BLaER1 treated with 17β-estradiol and CSF1 and Interleukin-3, amounts not matched to agents 10 nM and 100 nM (cell line): ENCODE measurements around the gene PAOX.

ENCODE experiments used
- H3K27ac ChIP-seq, 11 experiments: shearing (Covaris generic); formaldehyde crosslinking; 2 replicates each; pipeline ENCODE4 v1.8.1; 2022
- H3K27me3 ChIP-seq, 11 experiments: shearing (Covaris generic); formaldehyde crosslinking; 2 replicates each; pipeline ENCODE4 v1.8.1; 2022
- H3K36me3 ChIP-seq, 11 experiments: shearing (Covaris generic); formaldehyde crosslinking; 2 replicates each; pipeline ENCODE4 v1.8.1; 2022
- H3K4me1 ChIP-seq, 10 experiments: shearing (Covaris generic); formaldehyde crosslinking; 2 replicates each; pipeline ENCODE4 v1.8.1; 2022
- H3K4me2 ChIP-seq, 11 experiments: shearing (Covaris generic); formaldehyde crosslinking; 2 replicates each; pipeline ENCODE4 v1.8.1; 2022
- H3K4me3 ChIP-seq, 10 experiments: shearing (Covaris generic); formaldehyde crosslinking; 2 replicates each; pipeline ENCODE4 v1.8.1; 2022
- H3K9ac ChIP-seq, 11 experiments: shearing (Covaris generic); formaldehyde crosslinking; 2 replicates each; pipeline ENCODE4 v1.8.1; 2022
- H3K9me3 ChIP-seq, 11 experiments: shearing (Covaris generic); formaldehyde crosslinking; replicated peaks in 1 of 11; 2 replicates each; pipeline ENCODE4 v1.8.1; 2022
- H4K20me1 ChIP-seq, 11 experiments: shearing (Covaris generic); formaldehyde crosslinking; 2 replicates each; pipeline ENCODE4 v1.8.1; 2022
- Cebpa-rat ChIP-seq, 11 experiments: shearing (Covaris generic); IDR thresholded peaks; 2 replicates each; pipeline ENCODE4 v1.8.1; 2022

Gene PAOX

GRCh38 chr10:133336577-133337369, 42.3 kb upstream of the PAOX start, which contains the start of gene CALY:
CALY (minus strand) TSS chr10:133336896; CDS start chr10:133328989, 7,907 bp downstream.
- Histone ChIP-seq H3K36me3 (no peaks in the 10 kb centered on the region), H3K4me3 (peak within 1 kb of the TSS in 2 of 10 experiments; percentile 19 to 24; a peak in 3 of 20 replicates), H3K9me3 (peaks cover 13 to 61% (median 51%) of the 10 kb centered on the region in 11 experiments; a peak in 21 of 22 replicates), H3K4me2 (peak within 1 kb of the TSS; percentile 19 to 62 (median 55); a peak in 19 of 22 replicates), H3K9ac (no peak within 1 kb of the TSS), H3K4me1 (peaks cover 10 to 24% (median 20%) of the 10 kb centered on the region in 10 experiments; a peak in 16 of 20 replicates), H3K27me3 (peaks cover 46 to 66% (median 60%) of the 10 kb centered on the region in 11 experiments), H4K20me1 (peaks cover 0 to 4% (median 0%) of the 10 kb centered on the region in 11 experiments; a peak in 2 of 22 replicates), H3K27ac (no peak within 1 kb of the TSS; a peak in 1 of 22 replicates)
- no peak for TF ChIP-seq Cebpa-rat (IDR thresholded peaks at IDR 0.05)

- H3K9me3 ChIP-seq = peaks cover 13 to 62% (median 51%) of the 10 kb centered on the region in 11 experiments; a peak in 21 of 22 replicates
- peak overlapping the region in 9 of 11 experiments; percentile 24 to 62 (median 56); a peak in 16 of 22 replicates for H3K4me2 ChIP-seq
- H3K4me1 ChIP-seq = peaks cover 10 to 24% (median 20%) of the 10 kb centered on the region in 10 experiments; a peak in 16 of 20 replicates
- H3K27ac ChIP-seq = no peak overlapping the region
- H4K20me1 ChIP-seq = peaks cover 0 to 4% (median 0%) of the 10 kb centered on the region in 11 experiments; a peak in 2 of 22 replicates
- H3K27me3 ChIP-seq = peaks cover 46 to 60% (median 54%) of the 10 kb centered on the region in 11 experiments
- no peaks in the 10 kb centered on the region for H3K36me3 ChIP-seq
- 0 out of 20 replicates have a peak overlapping the region, but pooled peaks of 1 of the 10 experiments have one; percentile 19 for H3K4me3 ChIP-seq
- no peak overlapping the region for H3K9ac ChIP-seq
- no peak for TF ChIP-seq Cebpa-rat (IDR thresholded peaks at IDR 0.05)
Measured at GRCh38 chr10:133337370-133337725, 41.7 kb upstream of the PAOX start.

GRCh38 chr10:133338080-133339071, 40.7 kb upstream of the PAOX start:
- Histone ChIP-seq H3K9ac (no peak overlapping the region), H3K27ac (no peak overlapping the region), H4K20me1 (peaks cover 0 to 4% (median 0%) of the 10 kb centered on the region in 11 experiments; a peak in 2 of 22 replicates), H3K4me3 (no peak overlapping the region), H3K4me1 (peaks cover 10 to 27% (median 23%) of the 10 kb centered on the region in 10 experiments; a peak in 16 of 20 replicates), H3K36me3 (no peaks in the 10 kb centered on the region), H3K4me2 (no peak overlapping the region), H3K9me3 (peaks cover 13 to 62% (median 51%) of the 10 kb centered on the region in 11 experiments; a peak in 21 of 22 replicates), H3K27me3 (peaks cover 40 to 52% (median 46%) of the 10 kb centered on the region in 11 experiments)
- TF ChIP-seq Cebpa-rat (IDR thresholded peaks at IDR 0.05) = no peak

- Histone ChIP-seq H3K27ac (no peak overlapping the region), H3K27me3 (peaks cover 34 to 39% (median 36%) of the 10 kb centered on the region in 11 experiments)
- TF ChIP-seq Cebpa-rat (IDR thresholded peaks at IDR 0.05) = no peak
Measured at GRCh38 chr10:133339708-133340380, 39.2 kb upstream of the PAOX start.

GRCh38 chr10:133341983-133342382, 37.1 kb upstream of the PAOX start:
- peaks cover 12 to 17% (median 14%) of the 10 kb centered on the region in 11 experiments for H3K27me3 ChIP-seq
- H3K4me2 ChIP-seq = no peak overlapping the region
- peaks cover 1 to 28% (median 19%) of the 10 kb centered on the region in 10 experiments; a peak in 16 of 20 replicates for H3K4me1 ChIP-seq
- peaks cover 0 to 53% (median 38%) of the 10 kb centered on the region in 11 experiments; a peak in 19 of 22 replicates for H3K9me3 ChIP-seq
- no peak overlapping the region for H3K4me3 ChIP-seq
- H3K9ac ChIP-seq = no peak overlapping the region
- TF ChIP-seq Cebpa-rat (IDR thresholded peaks at IDR 0.05) = no peak
- no peak overlapping the region for H3K27ac ChIP-seq
- H4K20me1 ChIP-seq = no peaks in the 10 kb centered on the region; a peak in 1 of 22 replicates
- H3K36me3 ChIP-seq = no peaks in the 10 kb centered on the region

More at GRCh38 chr10:133339708-133340380, 39.2 kb upstream of the PAOX start:
- Histone ChIP-seq H3K9me3 (peaks cover 8 to 60% (median 48%) of the 10 kb centered on the region in 11 experiments; a peak in 21 of 22 replicates), H3K9ac (no peak overlapping the region), H3K4me1 (peaks cover 10 to 37% (median 28%) of the 10 kb centered on the region in 10 experiments; a peak in 16 of 20 replicates), H3K36me3 (no peaks in the 10 kb centered on the region), H3K4me2 (no peak overlapping the region), H4K20me1 (peaks cover 0 to 4% (median 0%) of the 10 kb centered on the region in 11 experiments; a peak in 2 of 22 replicates), H3K4me3 (no peak overlapping the region)

GRCh38 chr10:133342942-133343341, 36.1 kb upstream of the PAOX start:
- Histone ChIP-seq H3K4me3 (no peak overlapping the region), H3K4me2 (peak overlapping the region in 2 of 11 experiments; percentile 23 to 26; a peak in 3 of 22 replicates), H3K27ac (no peak overlapping the region), H3K36me3 (no peaks in the 10 kb centered on the region), H3K4me1 (peaks cover 0 to 26% (median 17%) of the 10 kb centered on the region in 10 experiments; a peak in 13 of 20 replicates), H3K9me3 (peaks cover 0 to 45% (median 28%) of the 10 kb centered on the region in 11 experiments; a peak in 19 of 22 replicates), H3K9ac (no peak overlapping the region), H4K20me1 (no peaks in the 10 kb centered on the region; a peak in 1 of 22 replicates), H3K27me3 (peaks cover 3 to 8% (median 5%) of the 10 kb centered on the region in 11 experiments; a peak in 21 of 22 replicates)
- TF ChIP-seq Cebpa-rat (IDR thresholded peaks at IDR 0.05) = no peak

GRCh38 chr10:133343558-133343957, 35.5 kb upstream of the PAOX start:
- H3K27ac ChIP-seq = no peak overlapping the region; a peak in 1 of 22 replicates
- H3K27me3 ChIP-seq = peaks cover 0 to 3% (median 0%) of the 10 kb centered on the region in 11 experiments; a peak in 2 of 22 replicates
- no peaks in the 10 kb centered on the region for H3K36me3 ChIP-seq
- H3K4me2 ChIP-seq = peak overlapping the region in 7 of 11 experiments; percentile 5 to 44 (median 26); a peak in 9 of 22 replicates
- H4K20me1 ChIP-seq = no peaks in the 10 kb centered on the region; a peak in 1 of 22 replicates
- no peak overlapping the region for H3K4me3 ChIP-seq
- no peak for TF ChIP-seq Cebpa-rat (IDR thresholded peaks at IDR 0.05)
- H3K9me3 ChIP-seq = peaks cover 0 to 39% (median 23%) of the 10 kb centered on the region in 11 experiments; a peak in 18 of 22 replicates
- H3K9ac ChIP-seq = no peak overlapping the region
- peaks cover 0 to 30% (median 21%) of the 10 kb centered on the region in 10 experiments; a peak in 13 of 20 replicates for H3K4me1 ChIP-seq
